Fibroblast of lung (primary cell): ENCODE measurements around the gene IL19. TPM values are rescaled to one million over a fixed set of nuclear protein-coding genes. Genes with fewer than 3 reads are reported as not detected.

ENCODE experiments used
- DNase-seq, 2 donors: peaks; one replicate each; pipeline versions ENCODE4 v3.0.0 to v3.0.0-alpha.2; 2010; ENCODE audit warnings: low read depth in 2 of 2
- H2AFZ ChIP-seq: 2 replicates; pipeline ENCODE4 v1.5.1; 2012; ENCODE audit warnings: low read length, control low read depth, inconsistent platforms
- H3K27ac ChIP-seq: 2 replicates; pipeline ENCODE4 v1.5.1; 2011; ENCODE audit warnings: low read length, control low read depth; ENCODE audit not compliant: insufficient read depth
- H3K27me3 ChIP-seq: 2 replicates; pipeline ENCODE4 v1.5.1; 2011; ENCODE audit warnings: mild to moderate bottlenecking, low read length; ENCODE audit not compliant: control insufficient read depth, insufficient read depth
- H3K36me3 ChIP-seq: 2 replicates; pipeline ENCODE4 v1.5.1; 2011; ENCODE audit warnings: low read length; ENCODE audit not compliant: control insufficient read depth, insufficient read depth
- H3K4me1 ChIP-seq: 2 replicates; pipeline ENCODE4 v1.5.1; 2011; ENCODE audit warnings: low read length; ENCODE audit not compliant: control insufficient read depth, insufficient read depth; ENCODE audit errors: extremely low read depth
- H3K4me2 ChIP-seq: 2 replicates; pipeline ENCODE4 v1.5.1; 2011; ENCODE audit warnings: low read length, control low read depth; ENCODE audit not compliant: insufficient read depth; ENCODE audit errors: extremely low read depth
- H3K4me3 ChIP-seq, 4 experiments: fragments of 200-600 bp in 1 of 4; sonication (generic) in 1 of 4; replicated peaks in 1 of 4; 2 replicates each; pipeline ENCODE4 v1.5.1; 2011 to 2016; ENCODE audit warnings: low read length in 4 of 4, low read depth in 3 of 4, mild to moderate bottlenecking in 3 of 4, control low read depth in 2 of 4, inconsistent platforms in 1 of 4, mixed read lengths in 1 of 4; ENCODE audit not compliant: insufficient read depth in 1 of 4; ENCODE audit errors: control extremely low read depth in 1 of 4
- H3K79me2 ChIP-seq: 2 replicates; pipeline ENCODE4 v1.5.1; 2012; ENCODE audit warnings: mild to moderate bottlenecking, low read length, inconsistent platforms; ENCODE audit not compliant: control insufficient read depth, insufficient read depth
- H3K9ac ChIP-seq: 2 replicates; pipeline ENCODE4 v1.5.1; 2011; ENCODE audit warnings: mild to moderate bottlenecking, low read length, control low read depth; ENCODE audit not compliant: insufficient read depth
- H3K9me3 ChIP-seq: 2 replicates; pipeline ENCODE4 v1.5.1; 2012; ENCODE audit warnings: low read depth, low read length; ENCODE audit not compliant: control insufficient read depth, insufficient read depth
- H4K20me1 ChIP-seq: 2 replicates; pipeline ENCODE4 v1.5.1; 2011; ENCODE audit warnings: low read length; ENCODE audit not compliant: control insufficient read depth, insufficient read depth; ENCODE audit errors: extremely low read depth
- EZH2 ChIP-seq: IDR thresholded peaks from 2 replicates; pipeline ENCODE4 v1.5.1; 2012; ENCODE audit warnings: low read length, control low read depth, mild to moderate bottlenecking; ENCODE audit errors: missing control alignments
- polyA plus RNA-seq, 2 donors: library from polyadenylated mRNA; depleted of rRNA in 1 of 2; stranded (reverse) in 1 of 2; unstranded in 1 of 2; fragments of >200 nt; gene quantifications; 2 replicates each; pipeline ENCODE4 v1.2.1, GENCODE V29; 2011 to 2012; ENCODE audit warnings: missing spikeins in 1 of 2
- total RNA-seq: library from RNA; depleted of rRNA; stranded (reverse); fragments of >200 nt; gene quantifications from 2 replicates; pipeline ENCODE4 v1.2.1, GENCODE V29; 2014
- TF ChIP-seq, protein P1 (sequence below), 2 donors: IDR thresholded peaks in 1 of 2; conservative IDR thresholded peaks in 1 of 2; 1 replicate in 1 of 2; 2 replicates in 1 of 2; pipeline ENCODE4 v1.5.1; 2011 to 2012; ENCODE audit warnings: low read length in 2 of 2, control low read depth in 1 of 2, inconsistent platforms in 1 of 2, low read depth in 1 of 2, mild to moderate bottlenecking in 1 of 2

Gene IL19
- total and polyA plus RNA-seq, 2 donors (not counting 1 experiment from before 2014, with no cell fraction given) = not detected

DNA sequence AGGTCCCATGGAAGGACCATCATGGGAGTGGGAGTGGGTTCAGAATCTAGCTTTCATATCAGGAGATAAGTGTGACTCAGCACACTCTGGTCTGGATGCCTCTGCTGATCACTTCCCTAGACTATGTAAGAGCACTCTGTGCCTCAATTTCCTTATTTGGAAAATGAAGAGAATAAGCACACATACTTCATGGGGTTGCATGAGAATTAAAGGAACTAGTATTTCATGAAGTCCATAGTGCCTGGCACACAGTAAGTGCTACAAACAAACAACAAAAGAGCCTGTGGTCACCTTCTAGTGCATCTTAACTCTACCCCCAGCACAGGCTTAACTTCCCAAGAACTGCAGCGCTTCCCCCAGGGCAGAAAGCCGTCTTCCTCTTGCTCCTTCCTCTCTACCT, 85.3 kb downstream of the IL19 start:
- no peak for DNase-seq
- H3K4me2 ChIP-seq = no peak overlapping the region
- TF ChIP-seq, protein P1, sequence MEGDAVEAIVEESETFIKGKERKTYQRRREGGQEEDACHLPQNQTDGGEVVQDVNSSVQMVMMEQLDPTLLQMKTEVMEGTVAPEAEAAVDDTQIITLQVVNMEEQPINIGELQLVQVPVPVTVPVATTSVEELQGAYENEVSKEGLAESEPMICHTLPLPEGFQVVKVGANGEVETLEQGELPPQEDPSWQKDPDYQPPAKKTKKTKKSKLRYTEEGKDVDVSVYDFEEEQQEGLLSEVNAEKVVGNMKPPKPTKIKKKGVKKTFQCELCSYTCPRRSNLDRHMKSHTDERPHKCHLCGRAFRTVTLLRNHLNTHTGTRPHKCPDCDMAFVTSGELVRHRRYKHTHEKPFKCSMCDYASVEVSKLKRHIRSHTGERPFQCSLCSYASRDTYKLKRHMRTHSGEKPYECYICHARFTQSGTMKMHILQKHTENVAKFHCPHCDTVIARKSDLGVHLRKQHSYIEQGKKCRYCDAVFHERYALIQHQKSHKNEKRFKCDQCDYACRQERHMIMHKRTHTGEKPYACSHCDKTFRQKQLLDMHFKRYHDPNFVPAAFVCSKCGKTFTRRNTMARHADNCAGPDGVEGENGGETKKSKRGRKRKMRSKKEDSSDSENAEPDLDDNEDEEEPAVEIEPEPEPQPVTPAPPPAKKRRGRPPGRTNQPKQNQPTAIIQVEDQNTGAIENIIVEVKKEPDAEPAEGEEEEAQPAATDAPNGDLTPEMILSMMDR (conservative IDR thresholded peaks at IDR 0.05 in 1 of 2, IDR thresholded peaks at IDR 0.05 in 1 of 2; ENCODE audit: low read depth in 1 of 2, low read length in 2 of 2) = no peak
- H3K36me3 ChIP-seq = no peaks in the 10 kb centered on the region
- H3K9me3 ChIP-seq = no peaks in the 10 kb centered on the region
- no peak overlapping the region for H3K27ac ChIP-seq
- H3K79me2 ChIP-seq = no peaks in the 10 kb centered on the region
- H3K4me1 ChIP-seq = no peaks in the 10 kb centered on the region
- H3K4me3 ChIP-seq = no peak overlapping the region
- H3K9ac ChIP-seq = no peak overlapping the region
- H3K27me3 ChIP-seq = peaks cover 2% of the 10 kb centered on the region
- H2AFZ ChIP-seq = no peak overlapping the region
- no peaks in the 10 kb centered on the region for H4K20me1 ChIP-seq

DNA sequence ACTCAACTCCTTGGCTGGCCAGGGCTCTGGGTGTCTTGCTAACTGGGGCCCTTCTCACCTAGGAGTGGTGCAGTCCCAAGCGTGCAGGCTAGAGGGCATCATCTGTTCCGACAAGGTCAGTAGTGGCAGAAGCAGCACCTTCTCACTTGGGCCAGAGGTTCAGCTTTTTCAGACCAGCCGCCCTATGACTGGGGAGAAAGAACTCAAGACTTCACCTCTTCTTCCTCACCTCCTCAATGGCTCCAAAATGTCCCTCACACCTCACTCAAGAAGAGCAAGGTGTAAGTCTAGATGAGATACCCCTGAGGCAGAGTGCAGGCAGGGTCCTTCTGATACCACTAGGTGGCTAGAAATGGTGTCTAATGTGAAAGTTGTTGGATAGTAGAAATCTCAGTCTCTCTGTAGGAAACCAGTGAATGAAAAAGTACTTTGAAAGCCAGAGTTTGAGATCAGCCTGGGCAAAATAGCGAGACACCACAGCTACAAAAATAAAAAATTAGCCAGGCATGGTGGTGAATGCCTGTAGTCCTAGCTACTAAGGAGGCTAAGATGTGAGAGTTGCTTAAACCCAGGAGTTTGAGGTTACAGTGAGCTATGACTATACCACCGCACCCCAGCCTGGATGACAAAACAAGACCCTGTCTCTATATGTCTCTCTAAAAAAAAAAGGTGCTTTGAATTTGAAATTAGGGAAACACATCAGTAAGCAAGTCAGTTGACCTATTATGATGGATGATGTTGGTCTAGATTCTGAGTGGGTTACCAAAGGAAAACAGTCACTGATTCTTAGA, 86.3 kb downstream of the IL19 start:
- H3K79me2 ChIP-seq = no peaks in the 10 kb centered on the region
- H3K27ac ChIP-seq = no peak overlapping the region
- no peak overlapping the region for H2AFZ ChIP-seq
- no peak for DNase-seq
- TF ChIP-seq, protein P1 (conservative IDR thresholded peaks at IDR 0.05 in 1 of 2, IDR thresholded peaks at IDR 0.05 in 1 of 2; ENCODE audit: low read depth in 1 of 2, low read length in 2 of 2) = peak; percentile 19 to 20
- no peak for TF ChIP-seq EZH2
- no peaks in the 10 kb centered on the region for H3K4me1 ChIP-seq
- H3K4me2 ChIP-seq = no peak overlapping the region
- no peak overlapping the region for H3K9ac ChIP-seq
- no peaks in the 10 kb centered on the region for H4K20me1 ChIP-seq
- H3K4me3 ChIP-seq = no peak overlapping the region
- no peaks in the 10 kb centered on the region for H3K36me3 ChIP-seq
- peaks cover 2% of the 10 kb centered on the region for H3K27me3 ChIP-seq
- H3K9me3 ChIP-seq = no peaks in the 10 kb centered on the region

DNA sequence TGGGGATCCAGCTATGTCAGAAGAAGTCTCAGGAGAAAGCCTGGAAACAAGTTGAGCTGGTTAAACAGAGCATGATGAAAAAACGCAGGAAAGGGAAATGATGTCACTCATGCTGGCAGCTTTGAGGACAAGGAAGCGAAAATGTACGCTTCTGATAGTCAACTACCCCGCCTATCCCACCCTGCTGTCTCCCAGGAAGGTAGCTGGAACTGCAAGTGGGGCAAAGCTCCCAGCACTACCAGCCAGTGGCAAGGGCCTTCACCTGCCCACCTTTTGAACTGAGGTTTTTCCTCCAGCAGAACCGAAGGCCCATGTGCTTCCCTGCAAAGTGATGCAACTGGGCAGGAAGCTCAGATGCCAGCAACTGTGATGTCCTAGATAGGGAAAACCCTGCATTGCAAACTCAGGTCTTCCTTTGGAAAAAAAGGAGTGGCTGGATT, 88.5 kb downstream of the IL19 start:
- no peak for DNase-seq
- H3K9me3 ChIP-seq = no peaks in the 10 kb centered on the region
- peaks cover 2% of the 10 kb centered on the region for H3K27me3 ChIP-seq
- H3K27ac ChIP-seq = no peak overlapping the region
- H2AFZ ChIP-seq = no peak overlapping the region
- no peaks in the 10 kb centered on the region for H3K4me1 ChIP-seq
- TF ChIP-seq EZH2 = no peak
- TF ChIP-seq, protein P1 (conservative IDR thresholded peaks at IDR 0.05 in 1 of 2, IDR thresholded peaks at IDR 0.05 in 1 of 2; ENCODE audit: low read depth in 1 of 2, low read length in 2 of 2) = no peak
- H3K36me3 ChIP-seq = no peaks in the 10 kb centered on the region
- H3K4me2 ChIP-seq = no peak overlapping the region
- H3K4me3 ChIP-seq = no peak overlapping the region
- H4K20me1 ChIP-seq = no peaks in the 10 kb centered on the region
- H3K79me2 ChIP-seq = no peaks in the 10 kb centered on the region
- H3K9ac ChIP-seq = no peak overlapping the region
